ENCODE measurements around the gene NACC2. TPM values are rescaled to one million over a fixed set of nuclear protein-coding genes. Genes with fewer than 3 reads are reported as not detected.

NACC2 gene
- total RNA-seq, 1 donor from 2014 or later = 9.6 TPM

GRCh38 chr9:135958485-135958884, 136.6 kb downstream of the NACC2 start:
- Mint-ChIP-seq H3K36me3 (ENCODE audit: low read depth, unreplicated experiment) (peaks cover 5% of the 10 kb centered on the region), H3K4me3 (ENCODE audit: unreplicated experiment) (no peak overlapping the region), H3K27me3 (ENCODE audit: unreplicated experiment) (no peaks in the 10 kb centered on the region), H3K9me3 (ENCODE audit: unreplicated experiment) (no peaks in the 10 kb centered on the region), H3K4me1 (ENCODE audit: unreplicated experiment) (peaks cover 12% of the 10 kb centered on the region), H3K27ac (ENCODE audit: unreplicated experiment) (no peak overlapping the region)
- no peak for TF ChIP-seq CTCF (IDR thresholded peaks at IDR 0.05; ENCODE audit: unreplicated experiment)
- no peak for DNase-seq (ENCODE audit: low spot score)

DNA sequence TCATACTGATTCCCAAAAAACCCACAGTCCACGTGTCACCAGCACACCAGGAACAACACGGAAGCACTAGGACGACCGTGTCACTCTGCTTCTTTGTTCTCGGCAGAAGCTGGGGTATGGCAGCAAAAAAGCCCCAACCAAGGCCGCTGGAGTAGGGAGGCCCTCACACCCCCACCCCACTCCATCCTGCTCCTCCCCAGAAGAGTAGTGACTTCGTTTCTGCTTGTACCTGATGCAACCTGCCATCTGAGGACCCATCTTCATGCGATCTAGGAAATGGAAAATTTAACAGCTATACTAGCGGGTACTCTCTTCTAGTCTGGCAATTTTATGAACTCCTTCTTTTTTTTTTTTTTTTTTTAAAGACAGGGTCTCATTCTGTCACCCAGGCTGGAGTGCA, 137.7 kb downstream of the NACC2 start:
- no peak for DNase-seq (ENCODE audit: low spot score)
- Mint-ChIP-seq H3K4me1 (ENCODE audit: unreplicated experiment) (peaks cover 12% of the 10 kb centered on the region), H3K27me3 (ENCODE audit: unreplicated experiment) (no peaks in the 10 kb centered on the region), H3K4me3 (ENCODE audit: unreplicated experiment) (no peak overlapping the region), H3K36me3 (ENCODE audit: low read depth, unreplicated experiment) (peaks cover 7% of the 10 kb centered on the region), H3K9me3 (ENCODE audit: unreplicated experiment) (no peaks in the 10 kb centered on the region), H3K27ac (ENCODE audit: unreplicated experiment) (no peak overlapping the region)
- no peak for TF ChIP-seq CTCF (IDR thresholded peaks at IDR 0.05; ENCODE audit: unreplicated experiment)

- Mint-ChIP-seq H3K4me1 (ENCODE audit: unreplicated experiment) (peaks cover 12% of the 10 kb centered on the region), H3K36me3 (ENCODE audit: low read depth, unreplicated experiment) (peaks cover 13% of the 10 kb centered on the region), H3K27me3 (ENCODE audit: unreplicated experiment) (no peaks in the 10 kb centered on the region), H3K4me3 (ENCODE audit: unreplicated experiment) (no peak overlapping the region), H3K27ac (ENCODE audit: unreplicated experiment) (no peak overlapping the region), H3K9me3 (ENCODE audit: unreplicated experiment) (no peaks in the 10 kb centered on the region)
- TF ChIP-seq CTCF (IDR thresholded peaks at IDR 0.05; ENCODE audit: unreplicated experiment) = no peak
- no peak for DNase-seq (ENCODE audit: low spot score)
Observed at GRCh38 chr9:135956802-135957174, 138.3 kb downstream of the NACC2 start.

Other genes with a start within 250 kb of the NACC2 start
- 44.7 TPM for gene CAMSAP1, start 187.7 kb downstream of the NACC2 start, total RNA-seq (ENCODE audit: unreplicated experiment)
- gene UBAC1, start 133.9 kb downstream of the NACC2 start, total RNA-seq (ENCODE audit: unreplicated experiment) = 46.8 TPM
- gene TMEM250, start 23.6 kb upstream of the NACC2 start, total RNA-seq (ENCODE audit: unreplicated experiment) = 33.6 TPM
- gene LHX3, start 109.8 kb upstream of the NACC2 start, total RNA-seq (ENCODE audit: unreplicated experiment) = not detected
- 14.0 TPM for gene QSOX2, start 150.5 kb upstream of the NACC2 start, total RNA-seq (ENCODE audit: unreplicated experiment)
- 0.05 TPM for gene CCDC187, start 208.8 kb upstream of the NACC2 start, total RNA-seq (ENCODE audit: unreplicated experiment)
- gene GPSM1, start 232.2 kb upstream of the NACC2 start, total RNA-seq (ENCODE audit: unreplicated experiment) = 31.7 TPM

Data from endothelial cell (in vitro differentiated cells).